K562 (cell line): ENCODE results near the gene SSR2. TPM values are rescaled to one million over a fixed set of nuclear protein-coding genes. Genes with fewer than 3 reads are reported as not detected.

Experiments
- ATAC-seq: fragments of 200-7000 bp; cut with Tn5 transposase; 3 replicates; pipeline ENCODE4 v1.9.1; 2020; ENCODE audit warnings: moderate library complexity
- BruUV-seq: library from RNA; stranded (reverse); fragments of 400-500 nt; replicated peaks from 2 replicates; lab custom pipeline; 2021; lab: Mats Ljungman, UMichigan
- CTCF ChIA-PET: fragments of 300-600 bp; formaldehyde crosslinking; extraction: SDS; loops from one replicate; lab custom pipeline; 2021; ENCODE audit warnings: low intra/inter-chr PET ratio; lab: Yijun Ruan, JAX
- POLR2A ChIA-PET: fragments of 300-600, 350-650 bp; sonication (Branson Sonifier 250); formaldehyde crosslinking; extraction: SDS; loops from one replicate; lab custom pipeline; 2021; ENCODE audit warnings: antibody characterized with exemption, inconsistent platforms; lab: Yijun Ruan, JAX
- DNase-seq, 4 experiments: peaks; one replicate each; pipeline versions ENCODE4 v3.0.0 to v3.0.0-alpha.2; 2011 to 2018; ENCODE audit warnings: low spot score in 3 of 4, mixed read lengths in 3 of 4; ENCODE audit errors: extremely low read depth in 1 of 4
- FAIRE-seq: peaks from 2 replicates; lab custom pipeline; 2011; peaks lifted over from hg19 to GRCh38; lab: Jason Lieb, UNC
- H2AFZ ChIP-seq: 2 replicates; pipeline ENCODE4 v1.6.0; 2011; ENCODE audit warnings: low read depth, low read length, control low read depth, inconsistent platforms
- H3K27ac ChIP-seq: fragments of 200-600 bp; 3 replicates; pipeline ENCODE4 v1.8.0; 2011; ENCODE audit warnings: low read depth, mild to moderate bottlenecking, control low read depth, inconsistent platforms, low read length, moderate library complexity, mixed read lengths; ENCODE audit errors: extremely low read depth
- H3K27me3 ChIP-seq, 2 experiments: fragments of 300-600 bp in 1 of 2; 2 replicates in 1 of 2; 3 replicates in 1 of 2; pipeline versions ENCODE4 v1.6.0 to v1.8.0; 2011; ENCODE audit warnings: inconsistent platforms in 2 of 2, low read length in 2 of 2, mild to moderate bottlenecking in 1 of 2, mixed read lengths in 1 of 2, moderate library complexity in 1 of 2; ENCODE audit not compliant: control insufficient read depth in 2 of 2, insufficient read depth in 2 of 2
- H3K36me3 ChIP-seq: fragments of 300-600 bp; 3 replicates; pipeline ENCODE4 v1.8.0; 2011; ENCODE audit warnings: mild to moderate bottlenecking, low read length, inconsistent platforms; ENCODE audit not compliant: control insufficient read depth, insufficient read depth
- H3K4me1 ChIP-seq, 2 experiments: fragments of 200-600 bp in 1 of 2; replicated peaks in 1 of 2; 2 replicates in 1 of 2; 3 replicates in 1 of 2; pipeline versions ENCODE4 v1.5.1 to v1.8.0; 2011; ENCODE audit warnings: inconsistent platforms in 2 of 2, low read length in 2 of 2, mild to moderate bottlenecking in 1 of 2, mixed read lengths in 1 of 2, moderate library complexity in 1 of 2; ENCODE audit not compliant: control insufficient read depth in 2 of 2, insufficient read depth in 2 of 2
- H3K4me2 ChIP-seq: 2 replicates; pipeline ENCODE4 v1.6.1; 2011; ENCODE audit warnings: low read length, control low read depth, inconsistent platforms, mixed read lengths; ENCODE audit not compliant: insufficient read depth
- H3K4me3 ChIP-seq: fragments of 200-600 bp; sonication (generic), shearing (Covaris generic); 2 replicates; pipeline ENCODE4 v1.5.1; 2016; ENCODE audit warnings: control low read depth, inconsistent platforms
- H3K79me2 ChIP-seq: fragments of 200-600 bp; 3 replicates; pipeline ENCODE4 v1.8.0; 2011; ENCODE audit warnings: low read length, inconsistent platforms; ENCODE audit not compliant: control insufficient read depth, insufficient read depth
- H3K9ac ChIP-seq, 2 experiments: 2 replicates each; pipeline versions ENCODE4 v1.6.0 to v1.6.1; 2011; ENCODE audit warnings: low read depth in 2 of 2, low read length in 2 of 2, control low read depth in 1 of 2, inconsistent platforms in 1 of 2, mild to moderate bottlenecking in 1 of 2, mixed read lengths in 1 of 2; ENCODE audit not compliant: insufficient read depth in 1 of 2
- H3K9me1 ChIP-seq: one replicate; pipeline ENCODE4 v1.6.0; 2011; ENCODE audit warnings: inconsistent platforms, mild to moderate bottlenecking, low read length, moderate library complexity; ENCODE audit not compliant: control insufficient read depth, insufficient read depth
- H3K9me3 ChIP-seq: replicated peaks from 2 replicates; pipeline ENCODE4 v1.5.1; 2011; ENCODE audit warnings: low read depth, low read length, inconsistent platforms; ENCODE audit not compliant: control insufficient read depth, insufficient read depth
- H4K20me1 ChIP-seq: replicated peaks from 2 replicates; pipeline ENCODE4 v1.6.1; 2011; ENCODE audit warnings: low read length, inconsistent platforms, mixed read lengths; ENCODE audit not compliant: control insufficient read depth, insufficient read depth
- CXXC5 ChIP-seq: fragments of 250-450 bp; sonication (Bioruptor Pico); IDR thresholded peaks from 2 replicates; pipeline ENCODE4 v1.8.0; 2022; ENCODE audit warnings: inconsistent platforms, mild to moderate bottlenecking, moderate library complexity
- LCOR ChIP-seq: sonication (generic); formaldehyde crosslinking; IDR thresholded peaks from 2 replicates; pipeline ENCODE4 v1.8.0; 2022; ENCODE audit warnings: mild to moderate bottlenecking, missing genetic modification reagents
- MYNN ChIP-seq, 2 experiments: sonication (generic); formaldehyde crosslinking in 1 of 2; IDR thresholded peaks; 2 replicates each; pipeline versions ENCODE4 v1.5.0 to v1.6.1; 2016 to 2020; ENCODE audit warnings: antibody characterized with exemption in 1 of 2, missing genetic modification reagents in 1 of 2
- NFE2 ChIP-seq: IDR thresholded peaks from 2 replicates; pipeline ENCODE4 v1.6.1; 2014; ENCODE audit warnings: antibody characterized with exemption, low read depth
- RB1 ChIP-seq: fragments of 450-650 bp; IDR thresholded peaks from 2 replicates; pipeline ENCODE4 v1.6.1; 2017; ENCODE audit warnings: low read depth, mild to moderate bottlenecking
- SAFB ChIP-seq: fragments of 200-400 bp; formaldehyde crosslinking; IDR thresholded peaks from 2 replicates; pipeline ENCODE4 v1.6.1; 2017; ENCODE audit warnings: low read depth, low read length, borderline replicate concordance
- SMARCE1 ChIP-seq: fragments of 450-650 bp; IDR thresholded peaks from 2 replicates; pipeline ENCODE4 v1.7.1; 2016; ENCODE audit warnings: mild to moderate bottlenecking
- TAF1 ChIP-seq: IDR thresholded peaks from 2 replicates; pipeline ENCODE4 v1.6.1; 2011; ENCODE audit warnings: mild to moderate bottlenecking, low read length, moderate library complexity; ENCODE audit not compliant: insufficient read depth, control insufficient read depth, severe bottlenecking; ENCODE audit errors: extremely low read depth
- ZNF174 ChIP-seq: fragments of 250-450 bp; sonication (Bioruptor Pico); IDR thresholded peaks from 2 replicates; pipeline ENCODE4 v1.4.0; 2020; ENCODE audit warnings: mild to moderate bottlenecking
- ZNF24 ChIP-seq: fragments of 450-650 bp; IDR thresholded peaks from 2 replicates; pipeline ENCODE4 v1.6.1; 2016
- ZNF551 ChIP-seq: fragments of 250-450 bp; sonication (Bioruptor Pico); IDR thresholded peaks from 2 replicates; pipeline ENCODE4 v1.5.0; 2021; ENCODE audit warnings: mild to moderate bottlenecking, moderate library complexity
- ZNF699 ChIP-seq: fragments of 250-450 bp; sonication (Bioruptor Pico); IDR thresholded peaks from 2 replicates; pipeline ENCODE4 v1.8.0; 2021; ENCODE audit warnings: mild to moderate bottlenecking, moderate library complexity; ENCODE audit not compliant: insufficient replicate concordance
- ZNF77 ChIP-seq: fragments of 250-450 bp; sonication (Bioruptor Pico); IDR thresholded peaks from 2 replicates; pipeline ENCODE4 v1.5.0; 2020
- WGBS: fragments of 100-300 bp; shearing (Covaris generic); methylation state at CpG from one replicate; pipeline ENCODE4 v1.1.6; 2016; ENCODE audit warnings: low coverage, mixed read lengths; ENCODE audit not compliant: insufficient coverage; ENCODE audit errors: missing lambda C conversion rate; 5-methylcytosine and 5-hydroxymethylcytosine counted together
- in situ Hi-C: fragments of 300-500 bp; cut with MboI; formaldehyde crosslinking; loops from 4 replicates; pipeline ENCODE4 v1.15.0; 2018; ENCODE audit warnings: inconsistent platforms, mixed read lengths
- intact Hi-C: fragments of 100-400 bp; cut with micrococcal nuclease; formaldehyde crosslinking; loops from 2 replicates; pipeline ENCODE4 v1.14.2; 2022
- polyA plus RNA-seq, 8 experiments: library from polyadenylated mRNA; depleted of rRNA in 4 of 8; stranded (reverse) in 5 of 8; unstranded in 3 of 8; fragments of >200 nt; fragmentation: Nextera tagmentation in 2 of 8; fragmentation: Illumina TruSeq in 1 of 8; extraction: Ambion mirVana in 2 of 8; extraction: Trizol in 1 of 8; gene quantifications; 2 replicates each; pipeline versions ENCODE4 v1.2.1 to v1.2.3, GENCODE V29; 2011 to 2014; ENCODE audit warnings: inconsistent platforms in 1 of 8, missing spikeins in 1 of 8
- total RNA-seq, 7 experiments: library from RNA; depleted of rRNA in 6 of 7; stranded (reverse); fragments of >200 nt in 6 of 7; fragmentation: Illumina TruSeq in 2 of 7; extraction: Trizol in 2 of 7; gene quantifications; 2 replicates each; pipeline versions ENCODE4 v1.2.1 to v1.2.3, GENCODE V29; 2011 to 2021; ENCODE audit warnings: low replicate concordance in 1 of 7
- TF ChIP-seq, protein P1 (sequence below): fragments of 450-650 bp; IDR thresholded peaks from one replicate; pipeline ENCODE4 v1.6.1; 2018; ENCODE audit warnings: mild to moderate bottlenecking, moderate library complexity; ENCODE audit not compliant: partially characterized antibody
- TF ChIP-seq, protein P2 (sequence below): fragments of 250-450 bp; sonication (Bioruptor Pico); IDR thresholded peaks from 2 replicates; pipeline ENCODE4 v1.8.0; 2021; ENCODE audit warnings: moderate library complexity, mild to moderate bottlenecking, inconsistent platforms
- TF ChIP-seq, protein P3 (sequence below): sonication (generic); formaldehyde crosslinking; IDR thresholded peaks from 2 replicates; pipeline ENCODE4 v1.8.1; 2022; ENCODE audit warnings: missing genetic modification reagents

The SSR2 gene
- total and polyA plus RNA-seq, 9 of the 15 experiments (the other 6 are each of a cell fraction or from before 2014, with no cell fraction given) = 161 to 411 (median 240) TPM

DNA sequence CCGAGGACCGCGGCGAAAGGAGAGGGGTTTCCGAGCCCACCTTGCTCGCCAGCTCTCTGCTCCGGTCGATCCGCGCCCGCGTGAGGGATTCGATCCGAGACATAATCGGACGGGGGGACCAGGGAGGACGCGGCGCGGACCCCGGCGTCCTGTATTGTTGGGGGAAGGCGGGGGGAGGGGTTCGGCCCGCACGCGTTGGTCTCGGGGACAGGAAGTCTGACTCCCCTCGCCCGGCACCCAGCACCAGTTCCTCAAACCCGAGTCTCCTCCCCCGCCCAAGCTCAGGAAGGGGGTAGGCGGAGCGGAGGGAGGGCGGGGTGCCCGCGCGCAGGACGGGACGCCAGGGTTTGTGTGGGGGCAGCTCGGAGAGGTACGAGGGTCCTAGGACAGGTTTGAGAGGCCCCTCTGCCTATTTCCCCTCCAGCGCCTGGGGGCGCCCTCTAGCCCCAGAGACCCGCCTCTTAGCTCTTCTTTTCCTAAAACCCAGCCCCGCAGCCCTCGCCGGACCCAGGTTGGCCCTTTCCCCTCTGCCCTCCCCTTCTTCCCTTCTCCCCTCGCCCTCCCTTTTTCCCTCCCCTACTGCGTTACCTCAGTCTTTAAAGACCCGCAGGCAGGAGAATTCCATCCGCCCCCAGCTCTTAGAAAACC, 42.3 kb downstream of the SSR2 start, which contains the start of gene ARHGEF2 (continued):
- peak; percentile 78 for TF ChIP-seq TAF1
- peak; percentile 73 for TF ChIP-seq CXXC5 (CRISPR knock-in tag)

DNA sequence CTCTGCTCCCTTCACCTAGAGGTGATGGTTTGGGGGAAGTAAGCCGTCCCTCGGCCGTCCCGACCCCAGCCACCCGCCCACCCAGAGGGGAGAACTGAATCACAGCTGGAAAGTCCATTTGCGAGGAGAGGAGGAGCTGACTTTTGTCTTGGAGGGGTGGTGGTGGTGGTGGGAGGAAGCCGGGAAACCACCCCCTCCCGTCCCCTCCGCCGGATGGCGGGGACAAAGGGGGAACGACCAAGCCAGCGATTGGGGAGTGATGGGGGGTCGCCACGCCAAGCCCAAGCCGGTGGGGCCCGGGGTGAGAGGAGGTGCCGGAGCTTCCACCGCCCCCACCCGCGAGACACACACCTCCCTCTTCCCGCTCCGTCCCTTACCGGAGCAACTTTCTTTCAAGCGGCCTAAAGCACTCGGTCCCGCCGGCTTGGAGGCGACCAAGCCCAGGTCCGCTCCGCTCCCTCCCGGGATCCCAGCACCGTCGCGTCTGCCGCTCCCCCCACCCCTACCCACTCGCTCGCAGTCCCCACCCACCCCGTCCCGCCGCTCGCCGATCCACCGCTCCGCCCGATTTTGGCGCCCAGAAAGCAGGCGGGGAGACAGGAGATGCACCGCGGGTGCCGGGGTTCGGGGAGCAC, 42.9 kb downstream of the SSR2 start:
- H3K27me3 ChIP-seq = no peaks in the 10 kb centered on the region
- intact Hi-C loops (no loop called here), in situ Hi-C loops (no loop called here)
- H2AFZ ChIP-seq = peak overlapping the region; percentile 73
- H3K9me3 ChIP-seq = no peaks in the 10 kb centered on the region
- no peak for FAIRE-seq
- BruUV-seq = TSS peak; percentile 28
- H3K36me3 ChIP-seq = peaks cover 24% of the 10 kb centered on the region; the same call in 2 of the 3 replicates
- ChIA-PET CTCF (no interaction called here), POLR2A (interaction anchor here (0.6 to 8.5 kb wide), 11 partner anchors 10 to 480 kb away, joined by 3 to 50 read pairs (median 5); partner anchors contain the start of gene SYT11)
- H3K4me2 ChIP-seq = peak overlapping the region; percentile 97
- peaks cover 94% of the 10 kb centered on the region for H3K79me2 ChIP-seq
- WGBS = 0% methylated on average over 16 of the region's 52 CpGs
- no peaks in the 10 kb centered on the region for H3K9me1 ChIP-seq
- H3K27ac ChIP-seq = peak overlapping the region; percentile 93
- peak overlapping the region; percentile 89 to 97 for H3K9ac ChIP-seq
- peaks cover 8% of the 10 kb centered on the region; the same call in 1 of the 2 replicates for H4K20me1 ChIP-seq
- ATAC-seq = peak; percentile 38
- peak; percentile 56 to 87 (median 78) for DNase-seq
- peaks cover 54 to 70% of the 10 kb centered on the region in 2 experiments for H3K4me1 ChIP-seq
- peak overlapping the region; percentile 82 for H3K4me3 ChIP-seq
- no peak for TF ChIP-seq NFE2
- no peak for TF ChIP-seq SMARCE1
- TF ChIP-seq, protein P1, sequence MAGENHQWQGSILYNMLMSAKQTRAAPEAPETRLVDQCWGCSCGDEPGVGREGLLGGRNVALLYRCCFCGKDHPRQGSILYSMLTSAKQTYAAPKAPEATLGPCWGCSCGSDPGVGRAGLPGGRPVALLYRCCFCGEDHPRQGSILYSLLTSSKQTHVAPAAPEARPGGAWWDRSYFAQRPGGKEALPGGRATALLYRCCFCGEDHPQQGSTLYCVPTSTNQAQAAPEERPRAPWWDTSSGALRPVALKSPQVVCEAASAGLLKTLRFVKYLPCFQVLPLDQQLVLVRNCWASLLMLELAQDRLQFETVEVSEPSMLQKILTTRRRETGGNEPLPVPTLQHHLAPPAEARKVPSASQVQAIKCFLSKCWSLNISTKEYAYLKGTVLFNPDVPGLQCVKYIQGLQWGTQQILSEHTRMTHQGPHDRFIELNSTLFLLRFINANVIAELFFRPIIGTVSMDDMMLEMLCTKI = no peak
- 0 out of 2 replicates have a peak, but pooled peaks have one; percentile 22 for TF ChIP-seq LCOR (CRISPR knock-in tag)
- peak; percentile 74; the same call in 1 of the 2 replicates for TF ChIP-seq MYNN (IDR thresholded peaks at IDR 0.05)
- TF ChIP-seq MYNN (CRISPR knock-in tag; IDR thresholded peaks at IDR 0.05) = no peak
- TF ChIP-seq ZNF77 (CRISPR knock-in tag) = no peak
- TF ChIP-seq, protein P2, sequence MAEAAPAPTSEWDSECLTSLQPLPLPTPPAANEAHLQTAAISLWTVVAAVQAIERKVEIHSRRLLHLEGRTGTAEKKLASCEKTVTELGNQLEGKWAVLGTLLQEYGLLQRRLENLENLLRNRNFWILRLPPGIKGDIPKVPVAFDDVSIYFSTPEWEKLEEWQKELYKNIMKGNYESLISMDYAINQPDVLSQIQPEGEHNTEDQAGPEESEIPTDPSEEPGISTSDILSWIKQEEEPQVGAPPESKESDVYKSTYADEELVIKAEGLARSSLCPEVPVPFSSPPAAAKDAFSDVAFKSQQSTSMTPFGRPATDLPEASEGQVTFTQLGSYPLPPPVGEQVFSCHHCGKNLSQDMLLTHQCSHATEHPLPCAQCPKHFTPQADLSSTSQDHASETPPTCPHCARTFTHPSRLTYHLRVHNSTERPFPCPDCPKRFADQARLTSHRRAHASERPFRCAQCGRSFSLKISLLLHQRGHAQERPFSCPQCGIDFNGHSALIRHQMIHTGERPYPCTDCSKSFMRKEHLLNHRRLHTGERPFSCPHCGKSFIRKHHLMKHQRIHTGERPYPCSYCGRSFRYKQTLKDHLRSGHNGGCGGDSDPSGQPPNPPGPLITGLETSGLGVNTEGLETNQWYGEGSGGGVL (CRISPR knock-in tag) = no peak
- TF ChIP-seq SAFB = no peak
- TF ChIP-seq ZNF551 (CRISPR knock-in tag) = no peak
- peak; percentile 44 for TF ChIP-seq RB1
- TF ChIP-seq, protein P3, sequence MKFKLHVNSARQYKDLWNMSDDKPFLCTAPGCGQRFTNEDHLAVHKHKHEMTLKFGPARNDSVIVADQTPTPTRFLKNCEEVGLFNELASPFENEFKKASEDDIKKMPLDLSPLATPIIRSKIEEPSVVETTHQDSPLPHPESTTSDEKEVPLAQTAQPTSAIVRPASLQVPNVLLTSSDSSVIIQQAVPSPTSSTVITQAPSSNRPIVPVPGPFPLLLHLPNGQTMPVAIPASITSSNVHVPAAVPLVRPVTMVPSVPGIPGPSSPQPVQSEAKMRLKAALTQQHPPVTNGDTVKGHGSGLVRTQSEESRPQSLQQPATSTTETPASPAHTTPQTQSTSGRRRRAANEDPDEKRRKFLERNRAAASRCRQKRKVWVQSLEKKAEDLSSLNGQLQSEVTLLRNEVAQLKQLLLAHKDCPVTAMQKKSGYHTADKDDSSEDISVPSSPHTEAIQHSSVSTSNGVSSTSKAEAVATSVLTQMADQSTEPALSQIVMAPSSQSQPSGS (CRISPR knock-in tag) = no peak
- no peak for TF ChIP-seq ZNF174 (CRISPR knock-in tag)
- no peak for TF ChIP-seq ZNF699 (CRISPR knock-in tag)
- no peak for TF ChIP-seq ZNF24
